ENCODE measurements around the gene KRTAP5-8. TPM values are rescaled to one million over a fixed set of nuclear protein-coding genes. Genes with fewer than 3 reads are reported as not detected.
"Not testable (repeated sequence)": the region's sequence is repeated elsewhere in the genome, so short reads cannot be mapped to it uniquely, and the experiment has no call there.

Gene KRTAP5-8
- total RNA-seq: under 1 TPM in 1 of 2 donors, not detected in 1; 0.42 TPM
- not detected for polyA plus RNA-seq
- long read RNA-seq, donor 1: 0 reads
- long read RNA-seq, donor 2: 0 reads

- DNase-seq: peak in 1 of 2 donors; percentile 34
- H3K27me3 ChIP-seq (ENCODE audit: control insufficient read depth in 1 of 2, insufficient read depth in 2 of 2, low read length in 1 of 2); H3K36me3 ChIP-seq (ENCODE audit: control insufficient read depth in 1 of 2, insufficient read depth in 2 of 2, low read length in 1 of 2); H3K4me3 ChIP-seq (ENCODE audit: low read length in 2 of 2); ATAC-seq (ENCODE audit: low FRiP score); H3K9me3 ChIP-seq (ENCODE audit: control insufficient read depth, low read length); H3K4me1 ChIP-seq (ENCODE audit: control insufficient read depth in 1 of 2, insufficient read depth in 2 of 2, low read length in 2 of 2); intact Hi-C loops (cut with DNase I); H3K27ac ChIP-seq (ENCODE audit: low read depth in 1 of 2, low read length in 2 of 2): not testable (repeated sequence)
- 60 to 63% methylated on average over 4 of the region's 4 CpGs for WGBS, 2 donors
These were observed at the start of gene KRTAP5-8 for GRCh38 chr11:71537977-71538665. Gene KRTAP5-8 (plus strand): TSS chr11:71538025. CDS start chr11:71538056, 31 bp downstream.

- peaks cover 0 to 21% of the 10 kb centered on the region in 2 donors for H3K36me3 ChIP-seq (ENCODE audit: control insufficient read depth in 1 of 2, insufficient read depth in 2 of 2, low read length in 1 of 2)
- H3K9me3 ChIP-seq (ENCODE audit: control insufficient read depth, low read length): no peaks in the 10 kb centered on the region
- DNase-seq (peak in 1 of 2 donors; percentile 13), ATAC-seq (ENCODE audit: low FRiP score) (no peak)
- H3K27ac ChIP-seq (ENCODE audit: low read depth in 1 of 2, low read length in 2 of 2): no peak overlapping the region
- 79 to 88% methylated on average over 6 of the region's 6 CpGs for WGBS, 2 donors
- no peak overlapping the region for H3K4me3 ChIP-seq (ENCODE audit: low read length in 2 of 2)
- no peaks in the 10 kb centered on the region for H3K4me1 ChIP-seq (ENCODE audit: control insufficient read depth in 1 of 2, insufficient read depth in 2 of 2, low read length in 2 of 2)
- no peaks in the 10 kb centered on the region for H3K27me3 ChIP-seq (ENCODE audit: control insufficient read depth in 1 of 2, insufficient read depth in 2 of 2, low read length in 1 of 2)
- intact Hi-C loops (cut with DNase I): no loop called here
These were observed 49.0 kb upstream of the KRTAP5-8 start for GRCh38 chr11:71488681-71489270.

GRCh38 chr11:71489311-71490043 lies 48.3 kb upstream of the KRTAP5-8 start:
- ATAC-seq (ENCODE audit: low FRiP score) (no peak), DNase-seq (peak in 1 of 2 donors; percentile 58)
- Histone ChIP-seq H3K36me3 (ENCODE audit: control insufficient read depth in 1 of 2, insufficient read depth in 2 of 2, low read length in 1 of 2) (peaks cover 0 to 21% of the 10 kb centered on the region in 2 donors), H3K9me3 (ENCODE audit: control insufficient read depth, low read length) (no peaks in the 10 kb centered on the region), H3K27ac (ENCODE audit: low read depth in 1 of 2, low read length in 2 of 2) (no peak overlapping the region), H3K4me3 (ENCODE audit: low read length in 2 of 2) (no peak overlapping the region), H3K4me1 (ENCODE audit: control insufficient read depth in 1 of 2, insufficient read depth in 2 of 2, low read length in 2 of 2) (no peaks in the 10 kb centered on the region), H3K27me3 (ENCODE audit: control insufficient read depth in 1 of 2, insufficient read depth in 2 of 2, low read length in 1 of 2) (no peaks in the 10 kb centered on the region)
- intact Hi-C loops (cut with DNase I): no loop called here
- WGBS, 2 donors: 76 to 78% methylated on average over 15 of the region's 15 CpGs

GRCh38 chr11:71490044-71490730 lies 47.6 kb upstream of the KRTAP5-8 start:
- Histone ChIP-seq H3K27me3 (ENCODE audit: control insufficient read depth in 1 of 2, insufficient read depth in 2 of 2, low read length in 1 of 2) (no peaks in the 10 kb centered on the region), H3K27ac (ENCODE audit: low read depth in 1 of 2, low read length in 2 of 2) (no peak overlapping the region), H3K4me1 (ENCODE audit: control insufficient read depth in 1 of 2, insufficient read depth in 2 of 2, low read length in 2 of 2) (no peaks in the 10 kb centered on the region), H3K4me3 (ENCODE audit: low read length in 2 of 2) (no peak overlapping the region), H3K9me3 (ENCODE audit: control insufficient read depth, low read length) (no peaks in the 10 kb centered on the region), H3K36me3 (ENCODE audit: control insufficient read depth in 1 of 2, insufficient read depth in 2 of 2, low read length in 1 of 2) (peaks cover 0 to 16% of the 10 kb centered on the region in 2 donors)
- intact Hi-C loops (cut with DNase I): no loop called here
- 91 to 93% methylated on average over 21 to 23 of the region's 23 CpGs for WGBS, 2 donors
- DNase-seq (peak; percentile 32 to 69), ATAC-seq (ENCODE audit: low FRiP score) (no peak)

- Histone ChIP-seq H3K27me3 (ENCODE audit: control insufficient read depth in 1 of 2, insufficient read depth in 2 of 2, low read length in 1 of 2) (no peaks in the 10 kb centered on the region), H3K36me3 (ENCODE audit: control insufficient read depth in 1 of 2, insufficient read depth in 2 of 2, low read length in 1 of 2) (peaks cover 0 to 13% of the 10 kb centered on the region in 2 donors), H3K9me3 (ENCODE audit: control insufficient read depth, low read length) (no peaks in the 10 kb centered on the region), H3K27ac (ENCODE audit: low read depth in 1 of 2, low read length in 2 of 2) (no peak overlapping the region), H3K4me1 (ENCODE audit: control insufficient read depth in 1 of 2, insufficient read depth in 2 of 2, low read length in 2 of 2) (no peaks in the 10 kb centered on the region), H3K4me3 (ENCODE audit: low read length in 2 of 2) (no peak overlapping the region)
- intact Hi-C loops (cut with DNase I): no loop called here
- ATAC-seq (ENCODE audit: low FRiP score) (no peak), DNase-seq (peak; percentile 36 to 64)
- WGBS, 2 donors: 92 to 94% methylated on average over 26 to 28 of the region's 28 CpGs
These were observed 47.0 kb upstream of the KRTAP5-8 start for GRCh38 chr11:71490731-71491390.

GRCh38 chr11:71491531-71491930 lies 46.3 kb upstream of the KRTAP5-8 start:
- Histone ChIP-seq H3K9me3 (ENCODE audit: control insufficient read depth, low read length) (no peaks in the 10 kb centered on the region), H3K27me3 (ENCODE audit: control insufficient read depth in 1 of 2, insufficient read depth in 2 of 2, low read length in 1 of 2) (no peaks in the 10 kb centered on the region), H3K27ac (ENCODE audit: low read depth in 1 of 2, low read length in 2 of 2) (no peak overlapping the region), H3K36me3 (ENCODE audit: control insufficient read depth in 1 of 2, insufficient read depth in 2 of 2, low read length in 1 of 2) (peaks cover 0 to 11% of the 10 kb centered on the region in 2 donors), H3K4me1 (ENCODE audit: control insufficient read depth in 1 of 2, insufficient read depth in 2 of 2, low read length in 2 of 2) (no peaks in the 10 kb centered on the region), H3K4me3 (ENCODE audit: low read length in 2 of 2) (no peak overlapping the region)
- WGBS, 2 donors: 86 to 87% methylated on average over 19 of the region's 19 CpGs
- intact Hi-C loops (cut with DNase I): no loop called here
- DNase-seq (peak; percentile 45 to 55), ATAC-seq (ENCODE audit: low FRiP score) (peak; percentile 44)

GRCh38 chr11:71491940-71492339 lies 45.9 kb upstream of the KRTAP5-8 start:
- DNase-seq (no peak), ATAC-seq (ENCODE audit: low FRiP score) (peak; percentile 40)
- H3K27ac ChIP-seq (ENCODE audit: low read depth in 1 of 2, low read length in 2 of 2): no peak overlapping the region
- WGBS, 2 donors: 88 to 91% methylated on average over 9 of the region's 9 CpGs
- no peaks in the 10 kb centered on the region for H3K27me3 ChIP-seq (ENCODE audit: control insufficient read depth in 1 of 2, insufficient read depth in 2 of 2, low read length in 1 of 2)
- H3K36me3 ChIP-seq (ENCODE audit: control insufficient read depth in 1 of 2, insufficient read depth in 2 of 2, low read length in 1 of 2): peaks cover 0 to 11% of the 10 kb centered on the region in 2 donors
- no peak overlapping the region for H3K4me3 ChIP-seq (ENCODE audit: low read length in 2 of 2)
- H3K9me3 ChIP-seq (ENCODE audit: control insufficient read depth, low read length): no peaks in the 10 kb centered on the region
- intact Hi-C loops (cut with DNase I): no loop called here
- no peaks in the 10 kb centered on the region for H3K4me1 ChIP-seq (ENCODE audit: control insufficient read depth in 1 of 2, insufficient read depth in 2 of 2, low read length in 2 of 2)

Measured in aorta (tissue), 5 donors.